Erythroblast (primary cell): ENCODE results near the gene PCDHGA3.

Experiments
- GATA1 ChIP-seq: IDR thresholded peaks from 2 replicates; pipeline ENCODE4 v1.6.1; 2011; ENCODE audit warnings: low read depth, mild to moderate bottlenecking, control low read depth, low read length, moderate library complexity
- POLR2A ChIP-seq: IDR thresholded peaks from 2 replicates; pipeline ENCODE4 v1.6.1; 2011; ENCODE audit warnings: mild to moderate bottlenecking, low read length

DNA sequence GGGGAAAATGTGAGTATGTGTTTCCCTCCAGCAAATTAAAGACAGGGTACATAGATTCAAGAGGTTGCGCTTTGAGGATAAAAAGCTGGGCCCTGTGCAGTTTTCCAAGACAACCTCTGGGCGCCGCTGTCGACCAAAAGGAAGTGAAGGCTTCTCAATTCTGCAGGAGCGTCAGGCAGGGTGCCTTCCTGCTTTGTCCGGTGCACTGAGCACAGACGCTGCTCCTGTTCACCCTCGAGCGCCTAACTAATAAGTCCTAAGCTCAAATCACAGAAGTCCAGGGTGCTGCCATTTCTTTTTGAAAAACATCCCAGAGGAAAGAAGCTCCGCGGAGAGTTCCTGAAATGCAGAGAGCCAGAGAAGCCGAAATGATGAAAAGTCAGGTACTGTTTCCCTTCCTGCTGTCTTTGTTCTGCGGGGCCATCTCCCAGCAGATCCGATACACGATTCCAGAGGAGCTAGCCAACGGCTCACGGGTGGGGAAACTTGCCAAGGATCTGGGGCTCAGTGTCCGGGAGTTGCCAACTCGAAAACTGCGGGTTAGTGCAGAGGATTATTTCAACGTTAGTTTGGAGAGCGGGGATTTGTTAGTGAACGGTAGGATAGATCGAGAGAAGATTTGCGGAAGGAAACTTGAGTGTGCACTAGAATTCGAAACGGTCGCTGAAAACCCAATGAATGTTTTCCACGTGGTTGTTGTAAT is 6.4 kb downstream of the PCDHGA3 start, which contains the start of gene PCDHGB1:
- TF ChIP-seq POLR2A (no peak), GATA1 (no peak)
